SK-N-SH (cell line): ENCODE results near the gene PRSS38. TPM values are rescaled to one million over a fixed set of nuclear protein-coding genes. Genes with fewer than 3 reads are reported as not detected.

Experiments
- CTCF ChIA-PET: fragments of 300-600, 350-600 bp; formaldehyde crosslinking; extraction: SDS; loops from one replicate; lab custom pipeline; 2021; lab: Yijun Ruan, JAX
- POLR2A ChIA-PET: fragments of 350-600 bp; sonication (Branson Sonifier 250); formaldehyde crosslinking; extraction: SDS; loops from one replicate; lab custom pipeline; 2020; ENCODE audit warnings: antibody characterized with exemption, inconsistent platforms; lab: Yijun Ruan, JAX
- DNase-seq: peaks from one replicate; pipeline ENCODE4 v3.0.0; 2012
- H2AFZ ChIP-seq: fragments of 200-600 bp; sonication (generic); 2 replicates; pipeline ENCODE4 v1.8.1; 2016; ENCODE audit warnings: antibody characterized with exemption, mild to moderate bottlenecking, low read depth
- H3F3A ChIP-seq: fragments of 200-600 bp; sonication (generic); replicated peaks from 2 replicates; pipeline ENCODE3; 2016; ENCODE audit warnings: antibody characterized with exemption, mild to moderate bottlenecking; ENCODE audit not compliant: insufficient read depth
- H3K27ac ChIP-seq, 2 experiments: fragments of 200-500 bp in 1 of 2; fragments of 200-600 bp in 1 of 2; sonication (Bioruptor generic) in 1 of 2; sonication (generic), shearing (Covaris generic) in 1 of 2; 2 replicates each; pipeline versions ENCODE4 v1.5.1 to v1.6.1; 2014 to 2016; ENCODE audit warnings: low read depth in 2 of 2, inconsistent platforms in 1 of 2, low read length in 1 of 2, mild to moderate bottlenecking in 1 of 2, mixed read lengths in 1 of 2
- H3K27me3 ChIP-seq: fragments of 200-600 bp; sonication (generic), shearing (Covaris generic); 2 replicates; pipeline ENCODE4 v1.6.1; 2016; ENCODE audit warnings: mixed run types; ENCODE audit not compliant: insufficient read depth
- H3K36me3 ChIP-seq, 2 experiments: fragments of 200-500 bp in 1 of 2; fragments of 200-600 bp in 1 of 2; sonication (Bioruptor generic) in 1 of 2; sonication (generic) in 1 of 2; replicated peaks in 1 of 2; 2 replicates each; pipeline versions ENCODE3 to v1.5.1; 2014 to 2016; ENCODE audit warnings: low read length in 1 of 2, mild to moderate bottlenecking in 1 of 2; ENCODE audit not compliant: insufficient read depth in 2 of 2, control insufficient read depth in 1 of 2
- H3K4me1 ChIP-seq, 2 experiments: fragments of 200-500 bp in 1 of 2; fragments of 200-600 bp in 1 of 2; sonication (Bioruptor generic) in 1 of 2; sonication (generic), shearing (Covaris generic) in 1 of 2; 2 replicates each; pipeline versions ENCODE4 v1.5.1 to v1.6.1; 2014 to 2016; ENCODE audit warnings: low read depth in 1 of 2, low read length in 1 of 2, mixed run types in 1 of 2; ENCODE audit not compliant: insufficient read depth in 2 of 2, control insufficient read depth in 1 of 2
- H3K4me2 ChIP-seq: fragments of 200-600 bp; sonication (generic), shearing (Covaris generic); 2 replicates; pipeline ENCODE4 v1.6.1; 2017; ENCODE audit warnings: mixed run types
- H3K4me3 ChIP-seq, 2 experiments: fragments of 200-500 bp in 1 of 2; fragments of 200-600 bp in 1 of 2; sonication (Bioruptor generic) in 1 of 2; sonication (generic), shearing (Covaris generic) in 1 of 2; 2 replicates each; pipeline versions ENCODE4 v1.5.1 to v1.8.1; 2014 to 2016; ENCODE audit warnings: low read depth in 2 of 2, inconsistent platforms in 1 of 2, low read length in 1 of 2, mild to moderate bottlenecking in 1 of 2, mixed read lengths in 1 of 2, moderate library complexity in 1 of 2
- H3K79me2 ChIP-seq: fragments of 200-600 bp; sonication (generic); 2 replicates; pipeline ENCODE4 v1.8.1; 2017; ENCODE audit warnings: mild to moderate bottlenecking; ENCODE audit not compliant: insufficient read depth
- H3K9ac ChIP-seq: fragments of 200-600 bp; sonication (generic); 2 replicates; pipeline ENCODE4 v1.6.1; 2017; ENCODE audit warnings: mixed run types
- H3K9me2 ChIP-seq: fragments of 200-600 bp; sonication (generic); 2 replicates; pipeline ENCODE4 v1.6.1; 2017; ENCODE audit warnings: mixed run types
- H3K9me3 ChIP-seq: fragments of 200-600 bp; sonication (generic); 2 replicates; pipeline ENCODE4 v1.6.1; 2017; ENCODE audit warnings: mixed run types, mild to moderate bottlenecking, moderate library complexity
- H4K20me1 ChIP-seq: fragments of 200-600 bp; sonication (generic); 2 replicates; pipeline ENCODE4 v1.6.1; 2017; ENCODE audit warnings: mild to moderate bottlenecking, mixed run types; ENCODE audit not compliant: insufficient read depth
- ELF1 ChIP-seq: IDR thresholded peaks from 2 replicates; pipeline ENCODE4 v1.4.0; 2012
- EP300 ChIP-seq, 2 experiments: IDR thresholded peaks; 2 replicates each; pipeline versions ENCODE4 v1.4.0 to v1.6.1; 2012; ENCODE audit warnings: borderline replicate concordance in 1 of 2, low read depth in 1 of 2, low read length in 1 of 2
- FOSL2 ChIP-seq: IDR thresholded peaks from 2 replicates; pipeline ENCODE4 v1.4.0; 2012; ENCODE audit warnings: low read depth, mild to moderate bottlenecking, moderate library complexity, borderline replicate concordance
- FOXM1 ChIP-seq: IDR thresholded peaks from 2 replicates; pipeline ENCODE4 v1.4.0; 2012; ENCODE audit warnings: low read depth, mild to moderate bottlenecking
- GABPA ChIP-seq: IDR thresholded peaks from 2 replicates; pipeline ENCODE4 v1.4.0; 2012; ENCODE audit warnings: low read depth, mild to moderate bottlenecking
- GATA2 ChIP-seq: sonication (generic); formaldehyde crosslinking; IDR thresholded peaks from 2 replicates; pipeline ENCODE4 v1.5.0; 2020; ENCODE audit warnings: mild to moderate bottlenecking, missing genetic modification reagents
- JUND ChIP-seq: IDR thresholded peaks from 2 replicates; pipeline ENCODE4 v1.4.0; 2012
- MAX ChIP-seq: IDR thresholded peaks from 2 replicates; pipeline ENCODE4 v1.4.0; 2012; ENCODE audit warnings: low read depth
- NFIC ChIP-seq: IDR thresholded peaks from 2 replicates; pipeline ENCODE4 v1.4.0; 2012; ENCODE audit warnings: borderline replicate concordance
- NRF1 ChIP-seq: IDR thresholded peaks from 2 replicates; pipeline ENCODE4 v1.6.1; 2012; ENCODE audit warnings: low read depth, mild to moderate bottlenecking, low read length
- POLR2AphosphoS5 ChIP-seq: IDR thresholded peaks from 2 replicates; pipeline ENCODE4 v1.6.1; 2012; ENCODE audit warnings: low read depth, low read length
- REST ChIP-seq: IDR thresholded peaks from 2 replicates; pipeline ENCODE4 v1.6.1; 2012; ENCODE audit warnings: mild to moderate bottlenecking, low read depth, low read length, moderate library complexity
- RXRA ChIP-seq: IDR thresholded peaks from 2 replicates; pipeline ENCODE4 v1.4.0; 2012; ENCODE audit warnings: low read depth, mild to moderate bottlenecking, borderline replicate concordance
- TEAD4 ChIP-seq: IDR thresholded peaks from 2 replicates; pipeline ENCODE4 v1.4.0; 2012; ENCODE audit warnings: mild to moderate bottlenecking, borderline replicate concordance; ENCODE audit not compliant: insufficient read depth
- USF2 ChIP-seq: fragments of 150-350 bp; IDR thresholded peaks from 2 replicates; pipeline ENCODE4 v1.6.1; 2017; ENCODE audit warnings: antibody characterized with exemption, low read length, low read depth, borderline replicate concordance
- YY1 ChIP-seq: IDR thresholded peaks from 2 replicates; pipeline ENCODE4 v1.4.0; 2012; ENCODE audit warnings: low read depth, mild to moderate bottlenecking
- ZBTB33 ChIP-seq: IDR thresholded peaks from 2 replicates; pipeline ENCODE4 v1.4.0; 2012; ENCODE audit warnings: low read depth, borderline replicate concordance
- WGBS: methylation state at CpG from one replicate; pipeline ENCODE4 v1.1.6; 2017; ENCODE audit warnings: low lambda C conversion rate; 5-methylcytosine and 5-hydroxymethylcytosine counted together
- polyA plus RNA-seq, 3 experiments: library from polyadenylated mRNA; depleted of rRNA; stranded (reverse); fragments of >200 nt; gene quantifications; 2 replicates each; pipeline ENCODE4 v1.2.3, GENCODE V29; 2012

The PRSS38 gene
- polyA plus RNA-seq, 1 of the 3 experiments (the other 2 are of a cell fraction): not detected

- Histone ChIP-seq H3K4me3 (no peak overlapping the region), H2AFZ (no peak overlapping the region), H4K20me1 (no peaks in the 10 kb centered on the region), H3F3A (no peaks in the 10 kb centered on the region), H3K79me2 (no peaks in the 10 kb centered on the region), H3K4me1 (peaks cover 0 to 27% of the 10 kb centered on the region in 2 experiments; a peak in 1 of 4 replicates), H3K9me2 (no peaks in the 10 kb centered on the region), H3K9ac (no peak overlapping the region), H3K27ac (no peak overlapping the region), H3K27me3 (no peaks in the 10 kb centered on the region), H3K36me3 (peaks cover 0 to 13% of the 10 kb centered on the region in 2 experiments), H3K4me2 (no peak overlapping the region), H3K9me3 (no peaks in the 10 kb centered on the region)
- ChIA-PET CTCF (interaction anchor here (1.6 kb wide), 1 partner anchor 22 kb away, joined by 4 read pairs; no protein-coding TSS in a partner anchor), POLR2A (no interaction called here)
- no peak for TF ChIP-seq TEAD4
- WGBS: 96% methylated on average over 12 of the region's 13 CpGs
- DNase-seq: no peak
Measured at GRCh38 chr1:227785094-227785804, 30.2 kb upstream of the PRSS38 start.

- H4K20me1 ChIP-seq: no peaks in the 10 kb centered on the region
- H3K27ac ChIP-seq: no peak overlapping the region
- H3K4me1 ChIP-seq: peaks cover 0 to 27% of the 10 kb centered on the region in 2 experiments; a peak in 1 of 4 replicates
- H2AFZ ChIP-seq: no peak overlapping the region
- no peak overlapping the region for H3K4me3 ChIP-seq
- peaks cover 0 to 7% of the 10 kb centered on the region in 2 experiments for H3K36me3 ChIP-seq
- ChIA-PET CTCF (no interaction called here), POLR2A (no interaction called here)
- no peaks in the 10 kb centered on the region for H3K79me2 ChIP-seq
- 80% methylated on average over 14 of the region's 19 CpGs for WGBS
- no peak for TF ChIP-seq FOSL2
- no peak for TF ChIP-seq GATA2 (CRISPR knock-in tag)
- no peak for TF ChIP-seq USF2
- TF ChIP-seq EP300 (IDR thresholded peaks at IDR 0.05; ENCODE audit: borderline replicate concordance in 1 of 2, low read depth in 1 of 2, low read length in 1 of 2): no peak
- no peak for TF ChIP-seq GABPA
- TF ChIP-seq JUND: no peak
- no peak for TF ChIP-seq MAX
- TF ChIP-seq FOXM1: no peak
- TF ChIP-seq REST: no peak
- no peak for TF ChIP-seq ZBTB33
- TF ChIP-seq TEAD4: no peak
- no peak for TF ChIP-seq RXRA
- TF ChIP-seq POLR2AphosphoS5: no peak
- no peak for TF ChIP-seq NRF1
- TF ChIP-seq ELF1: no peak
- TF ChIP-seq YY1: no peak
- no peak for TF ChIP-seq NFIC
- DNase-seq: peak; percentile 51
- no peak overlapping the region for H3K9ac ChIP-seq
- H3K27me3 ChIP-seq: no peaks in the 10 kb centered on the region
- no peaks in the 10 kb centered on the region for H3K9me3 ChIP-seq
- H3K9me2 ChIP-seq: no peaks in the 10 kb centered on the region
- H3K4me2 ChIP-seq: peak overlapping the region; percentile 98; the same call in 1 of the 2 replicates
- H3F3A ChIP-seq: no peaks in the 10 kb centered on the region
Measured at GRCh38 chr1:227785805-227786671, 29.4 kb upstream of the PRSS38 start.
